NCI-H1092 (cell line): Measurements from ENCODE around the gene MYO1E.
"Not testable (repeated sequence)": the region's sequence is repeated elsewhere in the genome, so short reads cannot be mapped to it uniquely, and the experiment has no call there.

Experiments used
- DNase-seq: peaks from one replicate; lab custom pipeline; 2025; lab: John Stamatoyannopoulos, UW

Gene MYO1E

DNA sequence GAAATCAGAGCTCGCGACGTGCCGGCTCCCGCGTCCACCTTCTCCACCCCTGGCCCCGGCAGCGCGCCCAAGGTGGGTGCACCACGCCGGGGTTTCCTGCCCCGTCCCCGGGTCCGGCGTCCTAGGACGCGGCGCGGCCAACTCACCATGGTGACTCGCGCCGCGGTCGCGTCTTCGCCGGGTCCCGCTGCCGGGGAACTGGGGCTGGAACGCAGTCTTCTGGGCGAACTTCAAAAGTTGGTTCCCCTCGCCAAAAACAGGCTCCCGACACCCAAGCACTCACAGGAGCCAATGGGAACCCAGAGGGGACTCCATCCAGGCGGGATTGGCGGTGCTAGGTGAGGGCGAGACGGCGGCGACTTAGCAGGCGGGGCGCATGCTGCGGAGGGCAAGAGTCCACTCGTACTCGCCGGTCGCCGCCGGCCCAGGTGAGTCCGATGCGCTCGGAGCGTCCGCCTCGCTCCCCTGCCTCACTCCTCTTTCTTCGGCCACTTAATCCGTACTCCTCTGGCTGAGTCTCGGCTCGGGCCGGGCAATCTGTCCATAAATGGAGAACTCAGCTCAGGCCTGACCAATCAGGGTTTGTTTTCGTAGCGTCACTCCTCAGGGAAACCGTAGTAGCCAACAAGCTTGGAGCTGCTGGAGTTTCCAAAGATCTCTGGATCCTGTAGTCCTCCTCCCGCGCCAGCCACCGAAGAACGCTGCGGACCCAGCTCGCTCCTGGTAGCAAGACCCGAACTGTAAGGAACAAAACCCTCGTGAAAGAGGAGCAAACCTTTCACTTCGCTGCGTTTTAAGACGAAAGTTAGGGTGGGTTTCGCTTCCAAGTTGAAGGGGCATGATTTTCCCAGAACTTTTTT, at the start of gene MYO1E:
Gene MYO1E, minus strand, starts transcription at position 520 of the 860 bp plus-strand sequence. Its CDS starts 371 bp downstream, at position 149.
- peak; percentile 39 for DNase-seq

DNA sequence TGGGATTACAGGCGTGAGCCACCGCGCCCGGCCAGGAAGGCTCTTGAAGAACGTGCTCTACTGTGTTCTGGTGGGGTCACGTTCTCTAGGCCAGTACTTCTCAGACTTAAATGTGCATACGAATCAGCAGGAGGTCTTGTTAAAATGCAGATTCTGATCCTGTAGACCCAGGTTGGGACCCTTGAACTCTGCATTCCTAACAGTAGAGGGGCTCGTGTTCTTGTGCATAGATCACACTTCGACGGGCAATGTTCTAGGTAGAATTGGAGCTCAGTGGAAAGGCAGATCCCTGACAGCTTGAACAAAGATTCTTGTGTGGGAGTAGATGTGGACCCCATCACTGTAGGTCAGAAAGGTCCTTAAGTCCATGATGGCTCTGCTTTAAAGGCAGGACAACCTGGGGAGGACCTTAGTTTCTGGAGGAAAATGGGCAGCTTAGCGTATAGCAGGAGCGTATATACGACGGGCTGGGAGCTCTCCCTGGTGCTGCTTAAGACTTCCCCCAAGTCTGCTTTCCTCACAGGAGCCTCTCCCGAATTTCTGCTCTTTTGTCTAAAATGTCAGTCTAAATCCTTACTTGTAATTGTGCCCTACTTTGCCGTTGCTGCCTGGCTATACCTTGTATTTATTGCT, 48.4 kb upstream of the MYO1E start:
- no peak for DNase-seq

DNA sequence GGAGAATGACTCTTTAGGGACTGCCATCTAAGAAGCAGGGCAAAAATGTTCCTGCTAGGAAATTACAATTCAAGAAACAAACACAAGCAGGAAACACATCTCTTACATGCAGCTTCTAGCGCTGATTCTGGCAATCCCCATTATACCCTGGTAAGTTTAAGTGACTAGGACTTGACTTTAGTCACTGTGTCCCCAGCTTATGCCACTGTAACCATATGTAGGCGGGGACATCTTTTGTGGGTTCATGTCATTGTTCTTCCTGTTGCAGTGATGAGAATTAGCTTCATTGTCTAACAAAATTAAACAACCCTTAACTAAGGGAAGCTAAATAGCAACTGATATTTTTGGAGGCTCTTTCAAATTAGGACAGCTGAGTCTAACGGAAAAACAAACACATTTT, 47.4 kb upstream of the MYO1E start:
- DNase-seq, result no peak

DNA sequence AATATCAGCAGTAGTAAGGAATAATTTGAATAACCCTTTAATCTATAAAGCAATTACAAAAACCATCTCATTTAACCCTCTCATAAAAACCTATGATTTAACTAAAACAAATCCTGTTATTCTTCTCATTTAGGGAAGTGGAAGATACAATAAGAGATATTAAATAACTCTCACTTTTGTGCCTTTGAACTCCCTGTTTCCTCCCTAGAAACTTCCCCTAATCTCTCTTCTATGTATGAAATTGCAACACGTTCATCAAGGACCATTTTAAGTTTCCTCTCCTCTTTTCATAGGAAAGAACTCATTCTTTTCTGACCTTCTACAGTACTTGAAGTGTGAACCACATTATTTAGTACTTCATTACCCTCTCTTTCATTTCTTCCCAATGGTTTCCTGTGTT, 46.5 kb upstream of the MYO1E start:
- no peak for DNase-seq

GRCh38 chr15:59416816-59417215, 44.1 kb upstream of the MYO1E start:
- no peak for DNase-seq

DNA sequence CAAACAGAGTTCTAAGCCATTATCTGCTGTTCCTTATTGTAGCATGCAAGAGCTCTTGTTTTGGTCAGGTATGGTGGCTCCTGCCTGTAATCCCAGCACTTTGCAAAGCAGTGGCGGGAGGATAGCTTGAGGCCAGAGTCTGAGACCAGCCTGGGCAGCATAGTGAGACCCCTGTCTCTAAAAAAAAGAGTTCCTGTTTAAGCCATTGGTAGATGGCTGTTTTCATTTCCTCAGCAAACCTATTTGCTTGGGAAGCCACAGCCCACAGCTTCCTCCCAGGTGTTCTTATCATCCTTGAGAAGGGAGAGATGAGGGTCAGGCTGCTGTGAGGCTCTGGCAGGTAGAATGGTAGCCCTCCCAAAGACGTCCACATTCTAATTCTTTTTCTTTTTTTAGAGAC, 40.9 kb upstream of the MYO1E start:
- no peak for DNase-seq

DNA sequence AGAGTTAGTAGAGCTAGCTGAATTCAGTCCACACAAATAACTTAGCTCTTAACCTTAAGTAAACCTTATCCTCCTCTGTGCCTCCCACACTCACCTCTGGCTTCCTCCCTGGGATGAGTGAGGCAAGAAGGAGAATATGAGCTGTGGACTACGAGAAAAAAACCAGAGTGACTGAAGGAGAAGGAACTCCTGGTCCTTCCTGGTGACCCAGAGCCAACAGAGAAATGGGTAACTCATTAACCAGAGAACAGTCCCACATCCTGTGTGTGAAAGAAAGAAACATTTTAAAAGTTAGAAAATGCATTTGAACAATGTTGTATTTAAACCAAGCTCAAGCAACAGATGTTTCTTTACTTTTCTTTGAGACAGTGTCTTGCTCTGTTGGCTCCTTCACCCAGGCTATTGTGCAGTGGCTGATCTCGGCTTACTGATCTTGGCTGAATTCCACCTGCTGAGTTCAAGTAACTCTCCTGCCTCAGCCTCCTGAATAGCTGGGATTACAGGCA, 37.8 kb upstream of the MYO1E start:
- no peak for DNase-seq

DNA sequence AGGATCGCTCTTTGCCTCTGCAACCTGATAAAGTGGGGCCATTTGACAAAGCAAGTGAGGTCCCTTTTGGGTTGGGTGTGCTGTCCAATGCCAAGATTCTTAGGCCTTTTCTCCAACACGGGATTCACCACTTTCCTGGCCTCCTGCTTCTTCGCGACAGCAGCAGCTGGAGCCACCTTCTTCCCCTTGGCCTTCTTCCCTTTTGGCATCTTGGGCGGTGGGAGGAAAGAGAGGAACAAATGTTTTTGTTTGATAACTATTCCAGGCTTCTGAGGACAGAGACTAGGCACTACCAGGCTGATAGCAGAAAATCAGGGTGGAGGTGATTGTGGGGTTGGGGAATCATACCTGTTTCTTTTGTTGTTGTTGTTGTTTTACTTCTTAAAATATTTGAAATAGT, 35.3 kb upstream of the MYO1E start:
- DNase-seq, result no peak

DNA sequence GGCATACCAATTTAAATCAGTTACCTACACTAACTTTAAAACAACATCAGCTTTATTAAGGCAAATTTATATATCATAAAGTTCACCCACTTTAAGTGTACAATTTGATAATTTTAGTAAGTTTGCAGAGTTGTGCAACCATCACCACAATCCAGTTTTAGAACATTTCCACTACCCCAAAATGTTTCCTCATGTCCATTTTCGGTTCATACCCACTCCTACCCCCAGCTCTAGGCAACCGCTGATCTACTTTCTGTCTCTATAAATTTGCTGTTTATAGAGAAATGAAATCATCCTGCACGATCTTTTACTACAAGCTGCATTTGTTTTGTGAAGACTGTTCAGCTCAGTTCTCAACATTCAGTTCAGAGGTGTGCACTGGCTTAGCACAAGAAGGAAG, 33.8 kb upstream of the MYO1E start:
- no peak for DNase-seq

DNA sequence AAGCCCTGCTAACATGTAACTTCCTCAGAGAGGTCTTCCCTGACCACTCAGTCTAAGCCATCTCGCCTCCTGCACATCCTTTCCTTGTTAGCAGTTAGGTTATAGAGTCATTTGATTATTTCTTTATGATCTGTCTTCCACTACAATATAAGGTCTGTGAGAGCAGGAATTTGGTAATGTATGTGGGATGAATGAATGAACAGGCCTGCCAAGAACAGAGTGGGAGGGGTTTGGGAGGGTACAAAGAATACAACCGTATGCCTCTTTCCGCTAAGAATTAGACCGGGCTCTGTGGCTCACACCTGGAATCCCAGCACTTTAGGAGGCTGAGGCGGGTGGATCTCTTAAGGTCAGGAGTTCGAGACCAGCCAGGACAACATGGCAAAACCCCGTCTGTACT, 32.4 kb upstream of the MYO1E start:
- no peak for DNase-seq

GRCh38 chr15:59401824-59402569, 29.3 kb upstream of the MYO1E start:
- DNase-seq, result peak; percentile 33

GRCh38 chr15:59401051-59401823, 28.6 kb upstream of the MYO1E start:
- DNase-seq, result not testable (repeated sequence)

DNA sequence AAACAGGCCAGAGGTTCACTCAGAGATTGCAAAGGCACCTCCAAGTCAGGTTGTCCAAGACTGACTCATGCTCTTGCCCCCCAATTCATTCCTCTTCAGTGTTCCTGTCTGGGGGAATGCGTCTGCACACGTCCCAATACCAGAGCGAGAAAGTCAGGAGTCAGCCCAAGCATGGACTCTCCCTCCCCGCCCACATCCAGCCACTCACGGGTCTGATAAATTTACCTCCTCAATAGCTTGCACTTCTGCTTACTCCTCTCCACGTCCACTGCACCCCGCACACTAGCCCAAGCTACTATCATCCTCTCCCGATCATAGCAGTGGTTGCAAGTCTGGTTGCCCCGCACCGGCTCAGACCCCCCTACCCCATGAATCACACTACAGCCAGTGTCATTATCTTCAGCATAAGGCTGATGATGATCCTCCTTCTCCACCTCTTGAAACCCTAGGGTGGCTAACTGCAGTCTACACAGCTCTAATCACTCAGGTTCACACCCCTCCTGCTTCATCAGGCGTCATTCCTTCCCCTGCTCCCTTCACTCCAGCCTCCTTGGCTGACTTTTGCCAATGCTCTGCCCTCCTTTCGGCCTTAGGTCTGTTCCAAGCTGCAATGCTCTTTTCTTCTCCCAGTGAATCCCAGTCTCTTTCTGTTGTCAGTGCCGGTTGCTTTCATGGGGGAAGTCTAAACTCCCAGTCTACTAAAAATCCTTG, 27.6 kb upstream of the MYO1E start:
- DNase-seq, result no peak

DNA sequence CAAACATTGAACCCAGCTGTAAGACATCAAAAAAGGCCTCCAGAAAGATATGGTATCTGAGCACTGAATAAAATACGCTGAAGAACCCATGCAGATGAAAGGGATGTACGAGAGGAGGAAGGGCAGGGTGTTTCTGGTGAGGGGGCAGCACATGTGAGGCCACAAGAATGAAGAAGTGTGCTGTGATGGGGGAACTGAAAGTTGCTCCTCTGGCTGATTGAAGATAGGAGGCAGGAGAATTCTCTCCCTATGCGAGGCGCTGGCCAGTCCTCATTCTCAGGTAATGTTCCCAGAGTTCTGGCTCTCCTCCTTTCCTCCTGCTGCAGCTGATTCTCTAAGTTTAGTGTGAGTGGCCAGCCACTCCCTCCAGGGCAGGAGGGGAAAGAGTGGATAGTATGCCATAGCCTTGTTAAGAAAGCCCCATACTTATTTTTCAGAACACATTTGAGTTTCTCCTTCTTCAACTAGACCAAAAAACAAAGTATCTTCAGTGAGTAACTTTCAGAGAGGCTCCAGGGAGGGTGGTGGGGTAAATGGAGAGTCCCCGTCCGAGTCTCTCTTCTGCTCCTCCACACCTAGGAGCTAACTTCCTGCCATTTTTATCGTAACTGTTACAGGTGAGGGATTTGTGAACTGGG, 26.9 kb upstream of the MYO1E start:
- DNase-seq, result no peak

GRCh38 chr15:59398220-59398619, 25.5 kb upstream of the MYO1E start:
- no peak for DNase-seq

- no peak for DNase-seq
These were observed 24.0 kb upstream of the MYO1E start for GRCh38 chr15:59396679-59397078.

GRCh38 chr15:59396211-59396610, 23.5 kb upstream of the MYO1E start:
- no peak for DNase-seq

- no peak for DNase-seq
These were observed 21.5 kb upstream of the MYO1E start for GRCh38 chr15:59394166-59394661.

GRCh38 chr15:59392299-59392698, 19.6 kb upstream of the MYO1E start:
- no peak for DNase-seq

GRCh38 chr15:59388670-59389069, 16.0 kb upstream of the MYO1E start:
- DNase-seq, result no peak
